ENCODE data around the gene SLC27A1. TPM values are rescaled to one million over a fixed set of nuclear protein-coding genes. Genes with fewer than 3 reads are reported as not detected.

The SLC27A1 gene
- 10 to 100 TPM; 30.6 to 58.2 (median 43.6) TPM for total RNA-seq

GRCh38 chr19:17470068-17470841 lies at the start of gene SLC27A1:
TSS of gene SLC27A1 (plus strand) at chr19:17470524. CDS start at chr19:17470541, 17 bp downstream.
- WGBS, 2 donors: 0 to 2% methylated on average over 35 to 42 of the region's 67 CpGs

GRCh38 chr19:17421942-17422341 lies 48.4 kb upstream of the SLC27A1 start:
- no peak overlapping the region for H3K4me3 ChIP-seq (ENCODE audit: low read depth, poor library complexity, severe bottlenecking)
- WGBS, 2 donors: 93 to 99% methylated on average over 4 of the region's 4 CpGs
- intact Hi-C loops (cut with DNase I; ENCODE audit: low total_unique reads): no loop called here
- TF ChIP-seq CTCF (IDR thresholded peaks at IDR 0.05) (no peak), POLR2A (IDR thresholded peaks at IDR 0.05) (no peak)
- no peak for DNase-seq (ENCODE audit: low spot score in 2 of 2)

More at GRCh38 chr19:17470068-17470841, at the start of gene SLC27A1:
- peak; percentile 99 to 100 for DNase-seq (ENCODE audit: low spot score in 2 of 2)
- intact Hi-C loops (cut with DNase I; ENCODE audit: low total_unique reads): no loop called here
- TF ChIP-seq CTCF (IDR thresholded peaks at IDR 0.05) (no peak), POLR2A (IDR thresholded peaks at IDR 0.05) (no peak)
- peak within 1 kb of the TSS; percentile 84 for H3K4me3 ChIP-seq (ENCODE audit: low read depth, poor library complexity, severe bottlenecking)

GRCh38 chr19:17423429-17424208 lies 46.7 kb upstream of the SLC27A1 start:
- no peak for DNase-seq (ENCODE audit: low spot score in 2 of 2)

GRCh38 chr19:17424743-17425365 lies 45.5 kb upstream of the SLC27A1 start:
- 39 to 42% methylated on average over 25 to 27 of the region's 27 CpGs for WGBS, 2 donors
- DNase-seq (ENCODE audit: low spot score in 2 of 2): no peak
- intact Hi-C loops (cut with DNase I; ENCODE audit: low total_unique reads): no loop called here
- TF ChIP-seq CTCF (IDR thresholded peaks at IDR 0.05) (no peak), POLR2A (IDR thresholded peaks at IDR 0.05) (no peak)
- no peak overlapping the region for H3K4me3 ChIP-seq (ENCODE audit: low read depth, poor library complexity, severe bottlenecking)

More at GRCh38 chr19:17423429-17424208, 46.7 kb upstream of the SLC27A1 start:
- intact Hi-C loops (cut with DNase I; ENCODE audit: low total_unique reads): no loop called here
- no peak overlapping the region for H3K4me3 ChIP-seq (ENCODE audit: low read depth, poor library complexity, severe bottlenecking)
- 87 to 92% methylated on average over 17 to 20 of the region's 20 CpGs for whole genome bisulfite sequencing, 2 donors
- no peak for TF ChIP-seq CTCF (IDR thresholded peaks at IDR 0.05)

- H3K4me3 ChIP-seq (ENCODE audit: low read depth, poor library complexity, severe bottlenecking): no peak overlapping the region
- intact Hi-C loops (cut with DNase I; ENCODE audit: low total_unique reads): no loop called here
- TF ChIP-seq POLR2A (IDR thresholded peaks at IDR 0.05) (no peak), CTCF (IDR thresholded peaks at IDR 0.05) (no peak)
- no peak for DNase-seq (ENCODE audit: low spot score in 2 of 2)
- WGBS, 2 donors: 24 to 43% methylated on average over 17 of the region's 17 CpGs
Observed at GRCh38 chr19:17429641-17430113, 40.6 kb upstream of the SLC27A1 start.

All from lower leg skin (tissue), 4 donors.